ENCODE data around the gene DEPDC1B. TPM values are rescaled to one million over a fixed set of nuclear protein-coding genes. Genes with fewer than 3 reads are reported as not detected.

DEPDC1B gene
- total RNA-seq, 6 experiments from 2014 or later = 2.7 to 8.5 (median 6.5) TPM

GRCh38 chr5:60674251-60675069 lies 25.5 kb downstream of the DEPDC1B start:
- TF ChIP-seq CTCF (IDR thresholded peaks at IDR 0.05) = no peak
- Mint-ChIP-seq H3K36me3 (ENCODE audit: low read depth) (no peaks in the 10 kb centered on the region), H3K4me3 (no peak overlapping the region), H3K27me3 (ENCODE audit: insufficient read depth) (no peaks in the 10 kb centered on the region; the same call in 1 of the 2 replicates), H3K27ac (peak overlapping the region; percentile 20), H3K4me1 (ENCODE audit: low read depth) (peaks cover 27% of the 10 kb centered on the region), H3K9me3 (no peaks in the 10 kb centered on the region)
- DNase-seq = no peak

- H3K27ac Mint-ChIP-seq = no peak overlapping the region
Observed at GRCh38 chr5:60673334-60673733, 26.6 kb downstream of the DEPDC1B start.

GRCh38 chr5:60672693-60673264 lies 27.2 kb downstream of the DEPDC1B start:
- no peak overlapping the region for H3K4me3 Mint-ChIP-seq
- no peak overlapping the region for H3K27ac Mint-ChIP-seq
- peaks cover 19% of the 10 kb centered on the region for H3K4me1 Mint-ChIP-seq (ENCODE audit: low read depth)
- H3K27me3 Mint-ChIP-seq (ENCODE audit: insufficient read depth) = no peaks in the 10 kb centered on the region; the same call in 1 of the 2 replicates
- no peak for TF ChIP-seq CTCF (IDR thresholded peaks at IDR 0.05)
- no peak for DNase-seq
- H3K9me3 Mint-ChIP-seq = no peaks in the 10 kb centered on the region
- H3K36me3 Mint-ChIP-seq (ENCODE audit: low read depth) = no peaks in the 10 kb centered on the region

More at GRCh38 chr5:60673334-60673733, 26.6 kb downstream of the DEPDC1B start:
- Mint-ChIP-seq H3K4me3 (no peak overlapping the region), H3K9me3 (no peaks in the 10 kb centered on the region), H3K4me1 (ENCODE audit: low read depth) (peaks cover 25% of the 10 kb centered on the region), H3K36me3 (ENCODE audit: low read depth) (no peaks in the 10 kb centered on the region), H3K27me3 (ENCODE audit: insufficient read depth) (no peaks in the 10 kb centered on the region; the same call in 1 of the 2 replicates)
- no peak for TF ChIP-seq CTCF (IDR thresholded peaks at IDR 0.05)
- DNase-seq = no peak

- Mint-ChIP-seq H3K4me1 (ENCODE audit: low read depth) (peaks cover 14% of the 10 kb centered on the region), H3K36me3 (ENCODE audit: low read depth) (no peaks in the 10 kb centered on the region), H3K9me3 (no peaks in the 10 kb centered on the region), H3K27me3 (ENCODE audit: insufficient read depth) (no peaks in the 10 kb centered on the region; the same call in 1 of the 2 replicates), H3K27ac (no peak overlapping the region), H3K4me3 (no peak overlapping the region)
- no peak for DNase-seq
- no peak for TF ChIP-seq CTCF (IDR thresholded peaks at IDR 0.05)
Observed at GRCh38 chr5:60671899-60672692, 27.9 kb downstream of the DEPDC1B start.

- no peak for DNase-seq
- Mint-ChIP-seq H3K9me3 (no peaks in the 10 kb centered on the region), H3K27me3 (ENCODE audit: insufficient read depth) (no peaks in the 10 kb centered on the region; the same call in 1 of the 2 replicates), H3K4me1 (ENCODE audit: low read depth) (peaks cover 14% of the 10 kb centered on the region), H3K27ac (no peak overlapping the region), H3K4me3 (no peak overlapping the region), H3K36me3 (ENCODE audit: low read depth) (no peaks in the 10 kb centered on the region)
- no peak for TF ChIP-seq CTCF (IDR thresholded peaks at IDR 0.05)
Observed at GRCh38 chr5:60670749-60671148, 29.2 kb downstream of the DEPDC1B start.

All from HFFc6 (cell line).